IPS-NIHi7 (cell line): ENCODE results near the gene DBN1.

Experiments
- DNase-seq: peaks from one replicate; pipeline ENCODE4 v3.0.0; 2012; ENCODE audit warnings: mixed read lengths; ENCODE audit errors: extremely low spot score

Gene DBN1

GRCh38 chr5:177443144-177443983 is 30.1 kb downstream of the DBN1 start:
- no peak for DNase-seq

- no peak for DNase-seq
These were observed 31.2 kb downstream of the DBN1 start for GRCh38 chr5:177442066-177442826.

GRCh38 chr5:177440990-177441780 is 32.2 kb downstream of the DBN1 start:
- no peak for DNase-seq

- DNase-seq: no peak
These were observed 33.0 kb downstream of the DBN1 start for GRCh38 chr5:177440211-177440989.

GRCh38 chr5:177439518-177440053 is 33.8 kb downstream of the DBN1 start:
- no peak for DNase-seq

GRCh38 chr5:177438468-177438867 is 35.0 kb downstream of the DBN1 start:
- DNase-seq: no peak

- DNase-seq: no peak
These were observed 35.8 kb downstream of the DBN1 start for GRCh38 chr5:177437623-177438022.

- DNase-seq: no peak
These were observed 37.4 kb downstream of the DBN1 start for GRCh38 chr5:177435847-177436536.

GRCh38 chr5:177434942-177435738 is 38.3 kb downstream of the DBN1 start:
- no peak for DNase-seq

GRCh38 chr5:177434437-177434836 is 39.0 kb downstream of the DBN1 start:
- DNase-seq: no peak

- no peak for DNase-seq
These were observed 39.7 kb downstream of the DBN1 start for GRCh38 chr5:177433658-177434217.

- no peak for DNase-seq
These were observed 40.4 kb downstream of the DBN1 start for GRCh38 chr5:177432839-177433657.

GRCh38 chr5:177432143-177432838 is 41.1 kb downstream of the DBN1 start:
- no peak for DNase-seq

GRCh38 chr5:177431317-177432142 is 41.9 kb downstream of the DBN1 start:
- no peak for DNase-seq

- DNase-seq: no peak
These were observed 42.5 kb downstream of the DBN1 start for GRCh38 chr5:177430972-177431316.

- DNase-seq: no peak
These were observed 43.1 kb downstream of the DBN1 start for GRCh38 chr5:177430140-177430951.
